ENCODE data around the gene ISCA2. TPM values are rescaled to one million over a fixed set of nuclear protein-coding genes. Genes with fewer than 3 reads are reported as not detected.

ISCA2 gene
- total RNA-seq, 1 experiment from 2014 or later, result 26.9 TPM

GRCh38 chr14:74469548-74470518, 23.7 kb upstream of the ISCA2 start:
- DNase-seq, result no peak
- no peaks in the 10 kb centered on the region for H3K27me3 Mint-ChIP-seq (ENCODE audit: unreplicated experiment)
- H3K4me3 Mint-ChIP-seq (ENCODE audit: low read depth, unreplicated experiment), result no peak overlapping the region
- peaks cover 4% of the 10 kb centered on the region for H3K36me3 Mint-ChIP-seq (ENCODE audit: insufficient read depth, unreplicated experiment)
- no peak for TF ChIP-seq CTCF (IDR thresholded peaks at IDR 0.05; ENCODE audit: unreplicated experiment)
- no peaks in the 10 kb centered on the region for H3K4me1 Mint-ChIP-seq (ENCODE audit: low read depth, unreplicated experiment)
- H3K9me3 Mint-ChIP-seq (ENCODE audit: low read depth, unreplicated experiment), result no peaks in the 10 kb centered on the region
- no TSS peak for BruUV-seq (replicated peaks)
- intact Hi-C loops (cut with micrococcal nuclease; ENCODE audit: unreplicated experiment), result no loop called here
- CTCF ChIA-PET, result no interaction called here
- no peak overlapping the region for H3K27ac Mint-ChIP-seq (ENCODE audit: unreplicated experiment)

GRCh38 chr14:74472601-74473000, 21.0 kb upstream of the ISCA2 start:
- Mint-ChIP-seq H3K4me1 (ENCODE audit: low read depth, unreplicated experiment) (no peaks in the 10 kb centered on the region), H3K4me3 (ENCODE audit: low read depth, unreplicated experiment) (no peak overlapping the region), H3K27ac (ENCODE audit: unreplicated experiment) (no peak overlapping the region), H3K36me3 (ENCODE audit: insufficient read depth, unreplicated experiment) (peaks cover 4% of the 10 kb centered on the region), H3K9me3 (ENCODE audit: low read depth, unreplicated experiment) (no peaks in the 10 kb centered on the region), H3K27me3 (ENCODE audit: unreplicated experiment) (no peaks in the 10 kb centered on the region)
- BruUV-seq (replicated peaks), result no TSS peak
- TF ChIP-seq CTCF (IDR thresholded peaks at IDR 0.05; ENCODE audit: unreplicated experiment), result no peak
- intact Hi-C loops (cut with micrococcal nuclease; ENCODE audit: unreplicated experiment), result no loop called here
- CTCF ChIA-PET, result no interaction called here
- DNase-seq, result no peak

GRCh38 chr14:74474376-74474775, 19.2 kb upstream of the ISCA2 start:
- Mint-ChIP-seq H3K4me1 (ENCODE audit: low read depth, unreplicated experiment) (no peaks in the 10 kb centered on the region), H3K36me3 (ENCODE audit: insufficient read depth, unreplicated experiment) (peaks cover 4% of the 10 kb centered on the region), H3K9me3 (ENCODE audit: low read depth, unreplicated experiment) (no peaks in the 10 kb centered on the region), H3K4me3 (ENCODE audit: low read depth, unreplicated experiment) (no peak overlapping the region), H3K27ac (ENCODE audit: unreplicated experiment) (no peak overlapping the region), H3K27me3 (ENCODE audit: unreplicated experiment) (no peaks in the 10 kb centered on the region)
- BruUV-seq (replicated peaks), result no TSS peak
- CTCF ChIA-PET, result interaction anchor here (0.6 kb wide), 1 partner anchor 153 kb away, joined by 3 read pairs; no protein-coding TSS in a partner anchor
- intact Hi-C loops (cut with micrococcal nuclease; ENCODE audit: unreplicated experiment), result no loop called here
- no peak for TF ChIP-seq CTCF (IDR thresholded peaks at IDR 0.05; ENCODE audit: unreplicated experiment)
- DNase-seq, result no peak

GRCh38 chr14:74475678-74476077, 17.9 kb upstream of the ISCA2 start:
- intact Hi-C loops (cut with micrococcal nuclease; ENCODE audit: unreplicated experiment), result no loop called here

More at GRCh38 chr14:74475678-74476077, 17.9 kb upstream of the ISCA2 start:
- CTCF ChIA-PET, result no interaction called here
- Mint-ChIP-seq H3K27ac (ENCODE audit: unreplicated experiment) (no peak overlapping the region), H3K4me3 (ENCODE audit: low read depth, unreplicated experiment) (no peak overlapping the region), H3K9me3 (ENCODE audit: low read depth, unreplicated experiment) (no peaks in the 10 kb centered on the region), H3K27me3 (ENCODE audit: unreplicated experiment) (no peaks in the 10 kb centered on the region), H3K36me3 (ENCODE audit: insufficient read depth, unreplicated experiment) (peaks cover 4% of the 10 kb centered on the region), H3K4me1 (ENCODE audit: low read depth, unreplicated experiment) (no peaks in the 10 kb centered on the region)
- DNase-seq, result no peak
- BruUV-seq (replicated peaks), result no TSS peak
- no peak for TF ChIP-seq CTCF (IDR thresholded peaks at IDR 0.05; ENCODE audit: unreplicated experiment)

All from Calu3 (cell line).